GM23248 (cell line): ENCODE data around the gene NMRK2.

Experiments
- EZH2 ChIP-seq: fragments of 200-600 bp; sonication (generic); IDR thresholded peaks from 2 replicates; pipeline ENCODE4 v1.6.1; 2018; ENCODE audit warnings: antibody characterized with exemption, mild to moderate bottlenecking; ENCODE audit not compliant: insufficient read depth, poor library complexity, severe bottlenecking
- EZH2phosphoT487 ChIP-seq: fragments of 200-600 bp; sonication (generic); IDR thresholded peaks from 2 replicates; pipeline ENCODE4 v1.6.1; 2018; ENCODE audit warnings: antibody characterized with exemption, moderate library complexity, mild to moderate bottlenecking, low read depth; ENCODE audit not compliant: insufficient read depth

GRCh38 chr19:3950871-3951861 lies 18.3 kb downstream of the NMRK2 start:
- TF ChIP-seq EZH2 = no peak
- no peak for TF ChIP-seq EZH2phosphoT487
